COLO829 (cell line): ENCODE data around the gene NTN3.
A peak's percentile ranks its signal among the peaks of the same experiment; 100 is the strongest.
"Not testable (repeated sequence)": the region's sequence is repeated elsewhere in the genome, so short reads cannot be mapped to it uniquely, and the experiment has no call there.

ENCODE experiments used
- DNase-seq: peaks from one replicate; pipeline ENCODE4 v3.0.0; 2012; ENCODE audit warnings: low spot score

Gene NTN3

GRCh38 chr16:2479996-2480395, 8.9 kb downstream of the NTN3 start:
- DNase-seq, result not testable (repeated sequence)

- DNase-seq, result no peak
Observed at GRCh38 chr16:2480948-2481347, 9.9 kb downstream of the NTN3 start.

- DNase-seq, result no peak
Observed at GRCh38 chr16:2481676-2482075, 10.6 kb downstream of the NTN3 start.

- no peak for DNase-seq
Observed at GRCh38 chr16:2482249-2482648, 11.2 kb downstream of the NTN3 start.

GRCh38 chr16:2482708-2483534, 11.8 kb downstream of the NTN3 start:
- DNase-seq, result peak; percentile 66

GRCh38 chr16:2483939-2484897, 13.1 kb downstream of the NTN3 start:
- DNase-seq, result no peak

GRCh38 chr16:2484898-2485508, 13.9 kb downstream of the NTN3 start:
- DNase-seq, result no peak

- DNase-seq, result no peak
Observed at GRCh38 chr16:2485811-2486507, 14.9 kb downstream of the NTN3 start.

GRCh38 chr16:2486645-2487516, 15.8 kb downstream of the NTN3 start:
- no peak for DNase-seq

- no peak for DNase-seq
Observed at GRCh38 chr16:2487517-2487842, 16.4 kb downstream of the NTN3 start.

- no peak for DNase-seq
Observed at GRCh38 chr16:2487903-2488531, 16.9 kb downstream of the NTN3 start.

- DNase-seq, result no peak
Observed at GRCh38 chr16:2489581-2489980, 18.5 kb downstream of the NTN3 start.

GRCh38 chr16:2490190-2491105, 19.4 kb downstream of the NTN3 start:
- DNase-seq, result no peak

- DNase-seq, result no peak
Observed at GRCh38 chr16:2492292-2492691, 21.2 kb downstream of the NTN3 start.

GRCh38 chr16:2493605-2494004, 22.5 kb downstream of the NTN3 start:
- no peak for DNase-seq

- no peak for DNase-seq
Observed at GRCh38 chr16:2494616-2495015, 23.5 kb downstream of the NTN3 start.

GRCh38 chr16:2495041-2495440, 23.9 kb downstream of the NTN3 start:
- no peak for DNase-seq

- no peak for DNase-seq
Observed at GRCh38 chr16:2496223-2497115, 25.4 kb downstream of the NTN3 start.
